Neural cell (in vitro differentiated cells): Measurements from ENCODE around the gene CDCP2. TPM values are rescaled to one million over a fixed set of nuclear protein-coding genes. Genes with fewer than 3 reads are reported as not detected.

Experiments
- H2AFZ ChIP-seq: fragments of 200-600, 300-800 bp; sonication (generic), shearing (Covaris generic); 2 replicates; pipeline ENCODE4 v1.6.0; 2014; ENCODE audit warnings: low read depth, mild to moderate bottlenecking, antibody characterized with exemption, low read length, moderate library complexity
- H3F3A ChIP-seq: fragments of 200-600 bp; shearing (Covaris generic); 2 replicates; pipeline ENCODE4 v1.6.1; 2016; ENCODE audit warnings: mild to moderate bottlenecking, moderate library complexity, mixed read lengths, antibody characterized with exemption, low read length; ENCODE audit not compliant: insufficient read depth, poor library complexity, severe bottlenecking
- H3K27ac ChIP-seq: fragments of 200-600, 300-800 bp; sonication (generic), shearing (Covaris generic); 2 replicates; pipeline ENCODE4 v1.5.1; 2014; ENCODE audit warnings: mild to moderate bottlenecking, low read length, moderate library complexity
- H3K27me3 ChIP-seq: fragments of 300-800, 200-600 bp; sonication (generic), shearing (Covaris generic); 2 replicates; pipeline ENCODE4 v1.6.0; 2014; ENCODE audit warnings: mild to moderate bottlenecking, low read depth, low read length, moderate library complexity; ENCODE audit not compliant: insufficient read depth
- H3K36me3 ChIP-seq: fragments of 300-800, 200-600 bp; sonication (generic), shearing (Covaris generic); 2 replicates; pipeline ENCODE4 v1.5.1; 2014; ENCODE audit warnings: mild to moderate bottlenecking, antibody characterized with exemption, low read length, moderate library complexity; ENCODE audit not compliant: insufficient read depth
- H3K4me2 ChIP-seq: fragments of 300-800, 200-600 bp; sonication (generic), shearing (Covaris generic); 2 replicates; pipeline ENCODE4 v1.6.0; 2014; ENCODE audit warnings: mild to moderate bottlenecking, low read length
- H3K4me3 ChIP-seq: fragments of 300-800, 200-600 bp; sonication (generic), shearing (Covaris generic); 2 replicates; pipeline ENCODE4 v1.5.1; 2014; ENCODE audit warnings: mild to moderate bottlenecking, low read length, moderate library complexity
- H3K79me2 ChIP-seq: fragments of 200-600 bp; shearing (Covaris generic); replicated peaks from 2 replicates; pipeline ENCODE4 v1.6.0; 2014; ENCODE audit warnings: mild to moderate bottlenecking, low read length, moderate library complexity; ENCODE audit not compliant: insufficient read depth
- H3K9ac ChIP-seq: fragments of 300-800, 200-600 bp; sonication (generic), shearing (Covaris generic); 2 replicates; pipeline ENCODE4 v1.6.1; 2016; ENCODE audit warnings: mild to moderate bottlenecking, low read length, mixed read lengths
- H3K9me2 ChIP-seq: fragments of 200-600 bp; shearing (Covaris generic); 2 replicates; pipeline ENCODE4 v1.6.1; 2016; ENCODE audit warnings: mild to moderate bottlenecking, low read length, mixed read lengths; ENCODE audit not compliant: insufficient read depth
- H3K9me3 ChIP-seq: fragments of 200-600, 300-800 bp; sonication (generic), shearing (Covaris generic); 2 replicates; pipeline ENCODE4 v1.6.1; 2016; ENCODE audit warnings: mild to moderate bottlenecking, mixed run types, low read length, moderate library complexity, mixed read lengths
- H4K20me1 ChIP-seq: fragments of 200-600 bp; shearing (Covaris generic); 2 replicates; pipeline ENCODE4 v1.6.1; 2016; ENCODE audit warnings: mild to moderate bottlenecking, mixed run types; ENCODE audit not compliant: insufficient read depth
- EP300 ChIP-seq: fragments of 450-650 bp; conservative IDR thresholded peaks from 2 replicates; pipeline ENCODE4 v1.6.1; 2014; ENCODE audit warnings: antibody characterized with exemption, mild to moderate bottlenecking, moderate library complexity; ENCODE audit not compliant: poor library complexity, severe bottlenecking
- EZH2 ChIP-seq: fragments of 200-600, 300-800 bp; shearing (Covaris generic), sonication (generic); IDR thresholded peaks from 2 replicates; pipeline ENCODE4 v1.6.1; 2014; ENCODE audit warnings: antibody characterized with exemption, low read length, borderline replicate concordance, mild to moderate bottlenecking; ENCODE audit not compliant: insufficient read depth, poor library complexity, severe bottlenecking
- MXI1 ChIP-seq: fragments of 450-650 bp; conservative IDR thresholded peaks from 2 replicates; pipeline ENCODE4 v1.6.1; 2014; ENCODE audit warnings: antibody characterized with exemption, mild to moderate bottlenecking; ENCODE audit not compliant: poor library complexity, severe bottlenecking
- POLR2AphosphoS5 ChIP-seq: IDR thresholded peaks from 2 replicates; pipeline ENCODE4 v1.6.1; 2012
- RAD21 ChIP-seq: fragments of 450-650 bp; conservative IDR thresholded peaks from 2 replicates; pipeline ENCODE4 v1.6.1; 2014; ENCODE audit warnings: antibody characterized with exemption, mild to moderate bottlenecking, moderate library complexity
- REST ChIP-seq: IDR thresholded peaks from 2 replicates; pipeline ENCODE4 v1.6.1; 2012; ENCODE audit warnings: borderline replicate concordance
- SMC3 ChIP-seq: fragments of 450-650 bp; conservative IDR thresholded peaks from 2 replicates; pipeline ENCODE4 v1.6.1; 2014; ENCODE audit warnings: antibody characterized with exemption, mild to moderate bottlenecking, moderate library complexity; ENCODE audit not compliant: poor library complexity
- TAF1 ChIP-seq: IDR thresholded peaks from 2 replicates; pipeline ENCODE4 v1.6.1; 2012; ENCODE audit warnings: low read depth
- polyA plus RNA-seq: library from polyadenylated mRNA; depleted of rRNA; stranded (reverse); fragments of >200 nt; gene quantifications from 2 replicates; pipeline ENCODE4 v1.2.3, GENCODE V29; 2014
- TF ChIP-seq, protein P1 (sequence below): fragments of 450-650 bp; IDR thresholded peaks from 2 replicates; pipeline ENCODE4 v1.5.1; 2014; ENCODE audit warnings: antibody characterized with exemption, mild to moderate bottlenecking, moderate library complexity; ENCODE audit not compliant: poor library complexity, severe bottlenecking

CDCP2 gene
- polyA plus RNA-seq, 1 donor from 2014 or later, result not detected

DNA sequence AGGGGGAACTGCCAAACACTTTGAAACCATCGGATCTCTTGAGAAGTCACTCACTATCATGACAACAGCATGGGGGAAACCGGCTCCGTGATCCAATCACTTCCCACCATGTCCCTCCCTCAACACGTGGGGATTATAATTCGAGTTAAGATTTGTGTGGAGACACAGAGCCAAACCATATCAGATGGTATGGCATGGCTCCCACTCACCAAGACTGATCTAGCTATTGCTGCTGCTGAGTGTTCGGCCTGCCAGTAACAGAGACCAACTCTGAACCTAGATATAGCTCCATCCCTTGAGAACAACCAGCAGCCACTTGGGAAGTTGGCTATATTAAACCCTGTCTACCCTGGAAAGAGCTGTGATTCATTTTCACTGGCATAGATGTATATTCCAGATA is 49.4 kb downstream of the CDCP2 start:
- H3K9me3 ChIP-seq, result no peaks in the 10 kb centered on the region
- H3K36me3 ChIP-seq, result no peaks in the 10 kb centered on the region
- H3K4me3 ChIP-seq, result no peak overlapping the region
- TF ChIP-seq REST (no peak), MXI1 (no peak), EP300 (no peak), EZH2 (no peak), POLR2AphosphoS5 (no peak), RAD21 (no peak), SMC3 (no peak), TAF1 (no peak)
- TF ChIP-seq, protein P1, sequence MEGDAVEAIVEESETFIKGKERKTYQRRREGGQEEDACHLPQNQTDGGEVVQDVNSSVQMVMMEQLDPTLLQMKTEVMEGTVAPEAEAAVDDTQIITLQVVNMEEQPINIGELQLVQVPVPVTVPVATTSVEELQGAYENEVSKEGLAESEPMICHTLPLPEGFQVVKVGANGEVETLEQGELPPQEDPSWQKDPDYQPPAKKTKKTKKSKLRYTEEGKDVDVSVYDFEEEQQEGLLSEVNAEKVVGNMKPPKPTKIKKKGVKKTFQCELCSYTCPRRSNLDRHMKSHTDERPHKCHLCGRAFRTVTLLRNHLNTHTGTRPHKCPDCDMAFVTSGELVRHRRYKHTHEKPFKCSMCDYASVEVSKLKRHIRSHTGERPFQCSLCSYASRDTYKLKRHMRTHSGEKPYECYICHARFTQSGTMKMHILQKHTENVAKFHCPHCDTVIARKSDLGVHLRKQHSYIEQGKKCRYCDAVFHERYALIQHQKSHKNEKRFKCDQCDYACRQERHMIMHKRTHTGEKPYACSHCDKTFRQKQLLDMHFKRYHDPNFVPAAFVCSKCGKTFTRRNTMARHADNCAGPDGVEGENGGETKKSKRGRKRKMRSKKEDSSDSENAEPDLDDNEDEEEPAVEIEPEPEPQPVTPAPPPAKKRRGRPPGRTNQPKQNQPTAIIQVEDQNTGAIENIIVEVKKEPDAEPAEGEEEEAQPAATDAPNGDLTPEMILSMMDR, result no peak
- H3F3A ChIP-seq, result no peaks in the 10 kb centered on the region
- H2AFZ ChIP-seq, result no peak overlapping the region
- no peak overlapping the region for H3K4me2 ChIP-seq
- H3K9ac ChIP-seq, result no peak overlapping the region
- no peaks in the 10 kb centered on the region for H3K79me2 ChIP-seq
- no peaks in the 10 kb centered on the region for H4K20me1 ChIP-seq
- H3K27ac ChIP-seq, result no peak overlapping the region
- H3K27me3 ChIP-seq, result no peaks in the 10 kb centered on the region
- no peaks in the 10 kb centered on the region for H3K9me2 ChIP-seq

- no peak overlapping the region for H3K4me2 ChIP-seq
- no peaks in the 10 kb centered on the region for H3K9me2 ChIP-seq
- no peak overlapping the region for H2AFZ ChIP-seq
- no peaks in the 10 kb centered on the region for H3K9me3 ChIP-seq
- no peaks in the 10 kb centered on the region for H3F3A ChIP-seq
- no peak overlapping the region for H3K27ac ChIP-seq
- TF ChIP-seq REST (no peak), TAF1 (no peak), RAD21 (no peak), MXI1 (no peak), POLR2AphosphoS5 (no peak), SMC3 (no peak), EZH2 (no peak), EP300 (no peak)
- TF ChIP-seq, protein P1, result no peak
- no peak overlapping the region for H3K4me3 ChIP-seq
- H4K20me1 ChIP-seq, result no peaks in the 10 kb centered on the region
- H3K36me3 ChIP-seq, result no peaks in the 10 kb centered on the region
- H3K79me2 ChIP-seq, result no peaks in the 10 kb centered on the region
- no peak overlapping the region for H3K9ac ChIP-seq
- H3K27me3 ChIP-seq, result no peaks in the 10 kb centered on the region
Measured at GRCh38 chr1:54100500-54100899, 52.3 kb downstream of the CDCP2 start.
